Measurements from ENCODE around the gene APOLD1.

APOLD1 gene

DNA sequence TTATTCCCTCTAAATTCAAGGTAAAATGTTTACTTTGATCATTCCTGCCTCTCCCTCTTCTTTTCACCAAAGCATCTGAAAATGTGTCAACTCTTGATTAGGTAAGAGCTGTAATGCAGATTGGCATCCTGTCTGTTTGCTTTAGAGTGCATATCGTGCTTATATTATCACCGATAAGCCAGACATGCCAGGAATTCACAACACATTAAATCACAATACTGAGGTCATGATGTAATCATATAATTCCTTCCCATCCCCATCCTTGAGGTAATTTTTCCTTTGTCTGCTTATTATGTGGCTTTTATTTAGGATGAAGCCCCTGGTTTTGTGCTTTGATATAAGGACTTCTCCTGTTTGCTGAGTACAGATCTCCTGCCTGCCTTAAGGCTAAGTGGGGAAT is 37.8 kb downstream of the APOLD1 start:
- Histone ChIP-seq H3K27ac (replicated peaks) (no peak overlapping the region), H3K27me3 (ENCODE audit: insufficient read depth, poor library complexity, severe bottlenecking) (no peaks in the 10 kb centered on the region), H3K4me3 (replicated peaks; ENCODE audit: insufficient read depth, low read length) (no peak overlapping the region)
- DNase-seq (ENCODE audit: low read depth in 1 of 2, low spot score in 1 of 2), result no peak
- TF ChIP-seq, protein P1, sequence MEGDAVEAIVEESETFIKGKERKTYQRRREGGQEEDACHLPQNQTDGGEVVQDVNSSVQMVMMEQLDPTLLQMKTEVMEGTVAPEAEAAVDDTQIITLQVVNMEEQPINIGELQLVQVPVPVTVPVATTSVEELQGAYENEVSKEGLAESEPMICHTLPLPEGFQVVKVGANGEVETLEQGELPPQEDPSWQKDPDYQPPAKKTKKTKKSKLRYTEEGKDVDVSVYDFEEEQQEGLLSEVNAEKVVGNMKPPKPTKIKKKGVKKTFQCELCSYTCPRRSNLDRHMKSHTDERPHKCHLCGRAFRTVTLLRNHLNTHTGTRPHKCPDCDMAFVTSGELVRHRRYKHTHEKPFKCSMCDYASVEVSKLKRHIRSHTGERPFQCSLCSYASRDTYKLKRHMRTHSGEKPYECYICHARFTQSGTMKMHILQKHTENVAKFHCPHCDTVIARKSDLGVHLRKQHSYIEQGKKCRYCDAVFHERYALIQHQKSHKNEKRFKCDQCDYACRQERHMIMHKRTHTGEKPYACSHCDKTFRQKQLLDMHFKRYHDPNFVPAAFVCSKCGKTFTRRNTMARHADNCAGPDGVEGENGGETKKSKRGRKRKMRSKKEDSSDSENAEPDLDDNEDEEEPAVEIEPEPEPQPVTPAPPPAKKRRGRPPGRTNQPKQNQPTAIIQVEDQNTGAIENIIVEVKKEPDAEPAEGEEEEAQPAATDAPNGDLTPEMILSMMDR (IDR thresholded peaks at IDR 0.05; ENCODE audit: insufficient read depth, low read length), result no peak
- TF ChIP-seq GABPA (IDR thresholded peaks at IDR 0.05; ENCODE audit: low read depth) (no peak), SPI1 (IDR thresholded peaks at IDR 0.05; ENCODE audit: borderline replicate concordance, low read depth) (no peak), POLR2AphosphoS5 (IDR thresholded peaks at IDR 0.05; ENCODE audit: low read depth) (no peak)
- TF ChIP-seq, protein P2, sequence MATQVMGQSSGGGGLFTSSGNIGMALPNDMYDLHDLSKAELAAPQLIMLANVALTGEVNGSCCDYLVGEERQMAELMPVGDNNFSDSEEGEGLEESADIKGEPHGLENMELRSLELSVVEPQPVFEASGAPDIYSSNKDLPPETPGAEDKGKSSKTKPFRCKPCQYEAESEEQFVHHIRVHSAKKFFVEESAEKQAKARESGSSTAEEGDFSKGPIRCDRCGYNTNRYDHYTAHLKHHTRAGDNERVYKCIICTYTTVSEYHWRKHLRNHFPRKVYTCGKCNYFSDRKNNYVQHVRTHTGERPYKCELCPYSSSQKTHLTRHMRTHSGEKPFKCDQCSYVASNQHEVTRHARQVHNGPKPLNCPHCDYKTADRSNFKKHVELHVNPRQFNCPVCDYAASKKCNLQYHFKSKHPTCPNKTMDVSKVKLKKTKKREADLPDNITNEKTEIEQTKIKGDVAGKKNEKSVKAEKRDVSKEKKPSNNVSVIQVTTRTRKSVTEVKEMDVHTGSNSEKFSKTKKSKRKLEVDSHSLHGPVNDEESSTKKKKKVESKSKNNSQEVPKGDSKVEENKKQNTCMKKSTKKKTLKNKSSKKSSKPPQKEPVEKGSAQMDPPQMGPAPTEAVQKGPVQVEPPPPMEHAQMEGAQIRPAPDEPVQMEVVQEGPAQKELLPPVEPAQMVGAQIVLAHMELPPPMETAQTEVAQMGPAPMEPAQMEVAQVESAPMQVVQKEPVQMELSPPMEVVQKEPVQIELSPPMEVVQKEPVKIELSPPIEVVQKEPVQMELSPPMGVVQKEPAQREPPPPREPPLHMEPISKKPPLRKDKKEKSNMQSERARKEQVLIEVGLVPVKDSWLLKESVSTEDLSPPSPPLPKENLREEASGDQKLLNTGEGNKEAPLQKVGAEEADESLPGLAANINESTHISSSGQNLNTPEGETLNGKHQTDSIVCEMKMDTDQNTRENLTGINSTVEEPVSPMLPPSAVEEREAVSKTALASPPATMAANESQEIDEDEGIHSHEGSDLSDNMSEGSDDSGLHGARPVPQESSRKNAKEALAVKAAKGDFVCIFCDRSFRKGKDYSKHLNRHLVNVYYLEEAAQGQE (IDR thresholded peaks at IDR 0.05; ENCODE audit: insufficient replicate concordance, low read depth), result no peak

- no peak for TF ChIP-seq POLR2AphosphoS5 (IDR thresholded peaks at IDR 0.05; ENCODE audit: low read depth)
- TF ChIP-seq, protein P1 (IDR thresholded peaks at IDR 0.05; ENCODE audit: insufficient read depth, low read length), result no peak
- TF ChIP-seq, protein P2 (IDR thresholded peaks at IDR 0.05; ENCODE audit: insufficient replicate concordance, low read depth), result no peak
- TF ChIP-seq SPI1 (IDR thresholded peaks at IDR 0.05; ENCODE audit: borderline replicate concordance, low read depth), result no peak
- TF ChIP-seq GABPA (IDR thresholded peaks at IDR 0.05; ENCODE audit: low read depth), result no peak
- DNase-seq (ENCODE audit: low read depth in 1 of 2, low spot score in 1 of 2), result no peak
- no peak overlapping the region for H3K4me3 ChIP-seq (replicated peaks; ENCODE audit: insufficient read depth, low read length)
- no peaks in the 10 kb centered on the region for H3K27me3 ChIP-seq (ENCODE audit: insufficient read depth, poor library complexity, severe bottlenecking)
- H3K27ac ChIP-seq (replicated peaks), result no peak overlapping the region
These were observed 38.4 kb downstream of the APOLD1 start for GRCh38 chr12:12823811-12824210.

DNA sequence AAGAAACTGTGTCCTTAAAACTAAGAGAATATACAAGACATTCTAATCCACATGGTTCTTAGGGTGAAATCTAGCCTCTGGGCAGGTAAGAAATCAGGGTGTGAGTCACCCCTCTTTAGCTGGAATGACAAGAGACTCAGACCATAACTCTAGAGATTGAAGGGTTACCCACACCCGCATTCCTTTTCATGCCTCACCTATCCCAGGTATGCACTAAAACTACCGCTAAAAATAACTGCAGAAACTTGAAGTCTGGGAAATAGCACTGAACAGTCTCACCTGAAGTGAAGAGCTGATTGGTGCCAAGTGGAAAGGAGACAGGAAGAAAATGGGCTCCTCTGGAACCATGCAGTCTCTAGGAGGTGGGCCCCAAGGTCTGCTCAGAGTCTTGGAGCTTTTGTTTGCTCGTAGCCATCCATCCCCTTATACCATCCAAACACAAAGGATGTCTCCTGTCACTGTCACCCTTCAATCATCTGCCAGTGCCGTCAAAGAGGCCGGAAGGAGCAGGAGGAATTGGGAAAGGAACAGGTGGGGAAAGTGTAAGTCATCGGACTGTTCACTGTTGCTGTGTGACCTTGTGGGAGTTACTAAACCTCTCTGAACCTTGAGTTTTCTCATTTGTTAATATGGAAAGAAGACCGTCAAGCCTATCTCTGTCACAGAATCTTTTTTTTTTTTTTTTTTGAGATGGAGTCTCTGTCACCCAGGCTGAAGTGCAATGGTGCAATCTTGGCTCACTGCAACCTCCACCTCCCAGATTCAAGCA is 50.1 kb downstream of the APOLD1 start:
- Histone ChIP-seq H3K27me3 (ENCODE audit: insufficient read depth, poor library complexity, severe bottlenecking) (no peaks in the 10 kb centered on the region), H3K27ac (replicated peaks) (no peak overlapping the region), H3K4me3 (replicated peaks; ENCODE audit: insufficient read depth, low read length) (no peak overlapping the region)
- DNase-seq (ENCODE audit: low read depth in 1 of 2, low spot score in 1 of 2), result no peak
- TF ChIP-seq, protein P2 (IDR thresholded peaks at IDR 0.05; ENCODE audit: insufficient replicate concordance, low read depth), result no peak
- TF ChIP-seq, protein P1 (IDR thresholded peaks at IDR 0.05; ENCODE audit: insufficient read depth, low read length), result no peak
- TF ChIP-seq POLR2AphosphoS5 (IDR thresholded peaks at IDR 0.05; ENCODE audit: low read depth), result no peak
- no peak for TF ChIP-seq GABPA (IDR thresholded peaks at IDR 0.05; ENCODE audit: low read depth)
- no peak for TF ChIP-seq SPI1 (IDR thresholded peaks at IDR 0.05; ENCODE audit: borderline replicate concordance, low read depth)

All from HL-60 (cell line).